Activated naive CD8-positive, alpha-beta T cell (primary cell): ENCODE measurements around the gene KCNJ1.

Experiments used
- H3K27ac Mint-ChIP-seq: one replicate; pipeline ENCODE4 v1.8.0; 2021; ENCODE audit warnings: mixed read lengths
- H3K27me3 Mint-ChIP-seq: one replicate; pipeline ENCODE4 v1.8.0; 2021; ENCODE audit warnings: mixed read lengths
- H3K36me3 Mint-ChIP-seq: one replicate; pipeline ENCODE4 v1.8.0; 2021; ENCODE audit warnings: mixed read lengths
- H3K4me1 Mint-ChIP-seq: one replicate; pipeline ENCODE4 v1.8.0; 2021; ENCODE audit warnings: low read depth, mixed read lengths
- H3K4me3 Mint-ChIP-seq: one replicate; pipeline ENCODE4 v1.8.0; 2021; ENCODE audit warnings: mild to moderate bottlenecking, mixed read lengths
- H3K9me3 Mint-ChIP-seq: one replicate; pipeline ENCODE4 v1.8.0; 2021; ENCODE audit warnings: low read depth, mixed read lengths

KCNJ1 gene

GRCh38 chr11:128832121-128832497 is 35.0 kb downstream of the KCNJ1 start:
- H3K9me3 Mint-ChIP-seq: no peaks in the 10 kb centered on the region
- H3K27ac Mint-ChIP-seq: peak overlapping the region; percentile 34
- peaks cover 2% of the 10 kb centered on the region for H3K36me3 Mint-ChIP-seq
- H3K4me1 Mint-ChIP-seq: peaks cover 25% of the 10 kb centered on the region
- no peaks in the 10 kb centered on the region for H3K27me3 Mint-ChIP-seq
- peak overlapping the region; percentile 51 for H3K4me3 Mint-ChIP-seq

DNA sequence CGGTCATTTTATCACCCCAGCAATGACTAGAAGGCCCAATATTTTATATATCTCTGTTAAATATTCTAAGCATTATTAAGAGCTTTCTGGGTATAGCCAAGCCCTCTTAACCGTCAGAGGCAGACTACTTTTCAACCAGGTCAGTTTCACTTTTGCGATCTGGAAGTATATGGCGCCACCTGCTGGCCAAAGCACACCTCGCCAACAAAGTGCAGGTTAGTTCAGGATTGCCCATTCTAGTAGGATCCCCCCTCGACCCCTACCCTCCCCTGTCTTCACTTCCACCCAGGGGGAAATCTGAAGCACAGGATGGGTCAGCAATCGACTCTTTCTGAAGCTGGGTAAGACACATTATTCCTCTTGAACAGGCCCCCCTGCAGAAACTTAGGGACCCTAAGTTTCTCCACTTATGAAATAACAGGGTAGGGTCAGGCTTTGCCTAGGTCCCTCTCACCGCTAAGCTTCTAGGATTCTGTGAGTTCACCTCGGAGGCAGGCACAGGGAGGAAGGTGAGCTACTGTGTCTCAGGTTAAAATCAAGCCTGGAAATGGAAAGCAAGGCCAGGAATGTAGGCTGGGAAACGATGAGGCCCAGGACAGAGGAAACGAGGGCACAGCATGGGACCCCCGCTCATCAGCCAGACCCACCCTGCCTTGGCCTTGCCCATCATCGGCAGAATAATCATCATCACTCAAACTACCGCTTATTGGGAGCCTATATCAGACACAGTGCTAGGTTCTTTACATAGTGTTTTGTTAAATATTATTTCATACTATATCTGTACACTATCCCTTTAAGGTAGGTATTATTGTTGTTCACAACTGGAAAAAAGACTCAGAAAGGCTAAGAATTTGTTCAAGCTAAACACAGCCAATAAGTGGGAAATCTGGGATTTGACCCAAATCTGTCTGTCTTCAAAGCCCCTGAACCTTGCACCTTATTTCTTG is 35.6 kb downstream of the KCNJ1 start:
- Mint-ChIP-seq H3K36me3 (peaks cover under 1% of the 10 kb centered on the region), H3K4me1 (peaks cover 22% of the 10 kb centered on the region)

DNA sequence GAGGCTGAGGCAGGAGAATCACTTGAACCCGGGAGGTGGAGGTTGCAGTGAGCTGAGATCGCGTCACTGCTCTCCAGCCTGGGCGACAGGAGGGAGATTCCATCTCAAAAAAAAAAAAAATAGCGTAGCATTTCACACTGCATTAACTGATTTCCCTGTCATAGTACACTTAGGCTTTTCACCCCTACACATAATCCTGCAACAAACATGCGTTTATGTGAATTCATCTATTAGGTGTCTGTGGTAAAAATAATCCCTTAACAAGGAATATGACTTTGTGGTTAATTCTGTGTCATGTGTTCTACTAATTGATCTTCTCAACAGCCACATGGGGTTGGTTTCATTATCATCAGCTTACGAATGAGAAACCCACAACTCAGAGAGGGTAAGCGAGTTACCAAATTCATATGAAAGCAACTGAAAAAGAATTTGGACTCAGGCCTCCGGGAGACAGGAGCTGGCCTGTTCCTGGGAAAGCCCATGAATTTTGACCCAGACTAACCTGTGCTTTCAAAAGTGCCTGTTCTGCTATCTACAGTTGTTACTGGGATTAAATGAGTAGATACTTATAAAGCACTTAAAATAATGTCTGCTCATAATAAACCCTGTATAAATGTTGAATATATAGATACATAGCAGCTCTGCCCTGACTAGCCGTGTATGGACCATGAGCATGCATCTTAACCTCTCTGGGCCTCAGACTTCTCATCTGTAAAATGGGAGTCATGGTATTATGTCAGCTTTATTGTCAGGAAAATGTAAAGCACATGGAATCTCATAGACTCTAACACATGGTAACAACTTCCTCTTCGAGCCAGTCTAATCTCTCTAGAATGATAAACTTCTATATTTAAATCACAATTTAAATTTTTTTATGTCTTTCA is 36.6 kb downstream of the KCNJ1 start:
- Mint-ChIP-seq H3K9me3 (no peaks in the 10 kb centered on the region), H3K27ac (peak overlapping the region; percentile 89), H3K27me3 (no peaks in the 10 kb centered on the region), H3K36me3 (no peaks in the 10 kb centered on the region), H3K4me1 (peaks cover 21% of the 10 kb centered on the region), H3K4me3 (peak overlapping the region; percentile 76)

More for the DNA sequence above, 35.6 kb downstream of the KCNJ1 start:
- H3K4me3 Mint-ChIP-seq: peak overlapping the region; percentile 76
- H3K27me3 Mint-ChIP-seq: no peaks in the 10 kb centered on the region
- H3K9me3 Mint-ChIP-seq: no peaks in the 10 kb centered on the region
- peak overlapping the region; percentile 89 for H3K27ac Mint-ChIP-seq

DNA sequence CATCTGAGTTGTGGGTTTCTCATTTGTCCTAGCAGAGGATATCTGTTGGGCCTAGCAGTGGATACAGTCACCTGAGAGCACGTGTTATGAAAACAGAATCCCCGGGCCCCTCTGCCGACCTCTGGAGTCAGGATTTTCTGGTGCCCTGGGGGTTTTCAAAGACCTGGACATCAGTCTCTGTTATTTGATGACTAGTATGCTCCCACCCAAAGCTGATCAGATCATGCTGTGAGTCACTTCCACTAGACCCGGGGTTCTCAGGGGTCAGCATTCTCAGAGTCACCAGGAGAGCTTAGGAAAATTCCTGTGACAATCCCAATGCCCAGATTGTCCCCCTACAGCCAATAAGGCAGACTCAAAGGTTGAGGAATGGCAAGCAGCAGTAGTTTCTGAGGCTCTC is 38.7 kb downstream of the KCNJ1 start:
- Mint-ChIP-seq H3K27me3 (no peaks in the 10 kb centered on the region), H3K27ac (no peak overlapping the region), H3K4me3 (no peak overlapping the region), H3K36me3 (no peaks in the 10 kb centered on the region), H3K9me3 (no peaks in the 10 kb centered on the region), H3K4me1 (peaks cover 26% of the 10 kb centered on the region)

- Mint-ChIP-seq H3K9me3 (no peaks in the 10 kb centered on the region), H3K27me3 (no peaks in the 10 kb centered on the region)
These were observed 39.8 kb downstream of the KCNJ1 start for GRCh38 chr11:128827191-128827893.

DNA sequence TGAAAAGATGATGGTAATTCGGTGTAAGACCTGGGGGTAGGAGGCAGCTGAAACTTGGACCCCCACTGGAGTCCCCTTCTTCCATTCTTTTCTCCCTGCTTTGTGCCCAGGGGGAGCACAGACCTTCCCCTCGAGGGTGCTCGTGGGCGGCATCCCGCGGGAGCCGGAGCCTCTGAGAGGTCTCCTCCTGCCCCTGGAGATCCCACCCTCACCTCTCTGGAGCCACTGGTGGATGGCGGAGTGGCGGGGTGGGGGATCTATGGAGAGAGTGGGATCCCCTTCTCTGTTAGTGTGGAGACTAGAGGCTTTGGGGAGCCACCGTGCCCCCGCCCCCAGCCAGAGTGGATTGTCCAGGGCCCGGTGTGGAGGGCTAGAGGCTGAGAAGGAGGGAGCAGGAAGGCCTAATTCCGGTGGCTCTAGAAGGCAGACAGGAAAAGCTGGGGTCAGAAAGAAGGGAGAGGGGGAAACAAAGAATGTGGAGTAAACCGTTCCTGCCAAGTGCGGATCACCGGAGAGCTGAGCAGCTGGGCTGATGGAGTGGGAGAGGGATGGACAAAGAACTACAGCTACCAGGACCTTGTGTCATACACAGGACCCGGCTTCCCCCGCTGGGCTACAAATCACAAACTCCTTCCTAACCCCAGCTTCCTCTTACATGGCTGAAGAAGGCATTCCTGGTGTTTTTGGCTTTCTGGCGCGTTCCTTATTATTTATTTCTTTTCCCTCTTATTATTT is 41.9 kb downstream of the KCNJ1 start:
- no peaks in the 10 kb centered on the region for H3K27me3 Mint-ChIP-seq
- no peak overlapping the region for H3K4me3 Mint-ChIP-seq
- no peaks in the 10 kb centered on the region for H3K9me3 Mint-ChIP-seq
- H3K4me1 Mint-ChIP-seq: peaks cover 9% of the 10 kb centered on the region
- H3K27ac Mint-ChIP-seq: no peak overlapping the region
- peaks cover 2% of the 10 kb centered on the region for H3K36me3 Mint-ChIP-seq

More at GRCh38 chr11:128827191-128827893, 39.8 kb downstream of the KCNJ1 start:
- Mint-ChIP-seq H3K36me3 (no peaks in the 10 kb centered on the region), H3K4me1 (peaks cover 24% of the 10 kb centered on the region), H3K27ac (no peak overlapping the region), H3K4me3 (no peak overlapping the region)

- peaks cover 2% of the 10 kb centered on the region for H3K36me3 Mint-ChIP-seq
- H3K4me3 Mint-ChIP-seq: no peak overlapping the region
- no peaks in the 10 kb centered on the region for H3K27me3 Mint-ChIP-seq
- H3K4me1 Mint-ChIP-seq: peaks cover 6% of the 10 kb centered on the region
- H3K9me3 Mint-ChIP-seq: no peaks in the 10 kb centered on the region
- H3K27ac Mint-ChIP-seq: no peak overlapping the region
These were observed 42.7 kb downstream of the KCNJ1 start for GRCh38 chr11:128824191-128825049.

GRCh38 chr11:128823753-128824152 is 43.3 kb downstream of the KCNJ1 start:
- peaks cover 6% of the 10 kb centered on the region for H3K4me1 Mint-ChIP-seq
- no peak overlapping the region for H3K27ac Mint-ChIP-seq
- H3K36me3 Mint-ChIP-seq: peaks cover 2% of the 10 kb centered on the region
- no peaks in the 10 kb centered on the region for H3K9me3 Mint-ChIP-seq
- H3K4me3 Mint-ChIP-seq: no peak overlapping the region
- no peaks in the 10 kb centered on the region for H3K27me3 Mint-ChIP-seq

- Mint-ChIP-seq H3K27ac (no peak overlapping the region), H3K4me1 (peaks cover 4% of the 10 kb centered on the region), H3K9me3 (no peaks in the 10 kb centered on the region), H3K27me3 (no peaks in the 10 kb centered on the region), H3K36me3 (peaks cover 2% of the 10 kb centered on the region), H3K4me3 (no peak overlapping the region)
These were observed 45.0 kb downstream of the KCNJ1 start for GRCh38 chr11:128822130-128822529.

DNA sequence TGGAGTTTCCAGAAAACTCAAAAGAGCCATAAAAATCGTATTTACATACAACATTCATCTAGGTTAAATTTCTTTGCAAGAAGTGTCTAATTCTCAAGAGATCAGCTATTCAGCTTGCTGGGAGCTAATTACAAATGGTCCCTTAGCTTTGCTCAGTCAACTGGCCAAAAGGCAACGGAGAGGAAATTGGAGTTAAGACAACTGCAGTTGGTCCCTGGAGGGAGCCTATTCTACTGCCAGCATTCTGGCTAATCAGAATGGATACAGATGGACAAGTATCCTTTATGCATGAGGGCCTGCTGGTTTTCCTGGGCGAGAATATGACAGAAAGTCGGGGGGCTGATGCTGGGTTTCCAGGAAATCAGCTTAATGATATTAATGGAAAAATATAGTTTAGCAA is 45.5 kb downstream of the KCNJ1 start:
- Mint-ChIP-seq H3K4me3 (no peak overlapping the region), H3K4me1 (peaks cover 4% of the 10 kb centered on the region), H3K27me3 (no peaks in the 10 kb centered on the region), H3K27ac (no peak overlapping the region), H3K36me3 (peaks cover 2% of the 10 kb centered on the region), H3K9me3 (no peaks in the 10 kb centered on the region)

DNA sequence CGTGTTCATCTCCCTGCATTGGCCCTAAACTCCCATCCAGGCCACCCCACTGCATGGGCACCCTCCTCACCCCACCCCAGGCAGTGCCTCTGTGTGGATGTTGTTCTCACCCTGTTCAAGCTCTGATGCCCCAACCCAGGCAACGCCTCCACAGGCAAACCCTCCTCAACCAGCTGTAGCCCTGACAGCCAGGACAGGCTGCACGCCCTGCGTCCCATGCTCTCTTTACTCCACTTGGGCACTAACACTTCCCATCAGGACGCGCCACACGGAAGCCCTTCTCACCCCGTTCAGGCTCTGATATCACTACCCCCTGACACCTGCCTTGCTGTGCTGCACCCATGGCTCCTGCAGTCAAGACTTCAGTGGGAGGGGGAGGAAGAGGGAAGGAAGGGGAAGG is 47.9 kb downstream of the KCNJ1 start:
- Mint-ChIP-seq H3K4me3 (no peak overlapping the region), H3K27ac (no peak overlapping the region), H3K36me3 (peaks cover 4% of the 10 kb centered on the region), H3K9me3 (no peaks in the 10 kb centered on the region), H3K4me1 (peaks cover 4% of the 10 kb centered on the region), H3K27me3 (no peaks in the 10 kb centered on the region)

- H3K36me3 Mint-ChIP-seq: peaks cover 7% of the 10 kb centered on the region
- H3K4me1 Mint-ChIP-seq: no peaks in the 10 kb centered on the region
- no peak overlapping the region for H3K4me3 Mint-ChIP-seq
- no peaks in the 10 kb centered on the region for H3K27me3 Mint-ChIP-seq
- H3K27ac Mint-ChIP-seq: no peak overlapping the region
- no peaks in the 10 kb centered on the region for H3K9me3 Mint-ChIP-seq
These were observed 52.0 kb downstream of the KCNJ1 start for GRCh38 chr11:128814856-128815705.

- no peaks in the 10 kb centered on the region for H3K27me3 Mint-ChIP-seq
- no peak overlapping the region for H3K27ac Mint-ChIP-seq
- no peaks in the 10 kb centered on the region for H3K4me1 Mint-ChIP-seq
- no peaks in the 10 kb centered on the region for H3K9me3 Mint-ChIP-seq
- H3K4me3 Mint-ChIP-seq: no peak overlapping the region
- peaks cover 10% of the 10 kb centered on the region for H3K36me3 Mint-ChIP-seq
These were observed 53.4 kb downstream of the KCNJ1 start for GRCh38 chr11:128813729-128814128.
